Nephron (organoid): ENCODE results near the gene C2CD3.

Experiments
- H3K27ac Mint-ChIP-seq, 3 experiments: 2 replicates each; pipeline ENCODE4 v1.8.0; 2020; ENCODE audit warnings: mixed read lengths in 3 of 3, mild to moderate bottlenecking in 2 of 3, moderate library complexity in 1 of 3
- H3K27me3 Mint-ChIP-seq: 2 replicates; pipeline ENCODE4 v1.8.0; 2021; ENCODE audit warnings: low read depth, mild to moderate bottlenecking, moderate library complexity, mixed read lengths
- H3K36me3 Mint-ChIP-seq: 2 replicates; pipeline ENCODE4 v1.8.0; 2020; ENCODE audit warnings: low read depth, mixed read lengths
- H3K4me1 Mint-ChIP-seq: 2 replicates; pipeline ENCODE4 v1.8.0; 2020; ENCODE audit warnings: mixed read lengths
- H3K4me3 Mint-ChIP-seq, 3 experiments: 2 replicates each; pipeline ENCODE4 v1.8.0; 2020; ENCODE audit warnings: mild to moderate bottlenecking in 3 of 3, mixed read lengths in 3 of 3, moderate library complexity in 2 of 3
- H3K9me3 Mint-ChIP-seq: 2 replicates; pipeline ENCODE4 v1.8.0; 2020; ENCODE audit warnings: mixed read lengths
- TF ChIP-seq, protein P1 (sequence below), 3 experiments: fragments of 200-600 bp; sonication (generic); IDR thresholded peaks; one replicate each; pipeline ENCODE4 v1.5.0; 2021; ENCODE audit warnings: antibody characterized with exemption in 3 of 3; ENCODE audit not compliant: unreplicated experiment in 3 of 3

The C2CD3 gene, protein sequence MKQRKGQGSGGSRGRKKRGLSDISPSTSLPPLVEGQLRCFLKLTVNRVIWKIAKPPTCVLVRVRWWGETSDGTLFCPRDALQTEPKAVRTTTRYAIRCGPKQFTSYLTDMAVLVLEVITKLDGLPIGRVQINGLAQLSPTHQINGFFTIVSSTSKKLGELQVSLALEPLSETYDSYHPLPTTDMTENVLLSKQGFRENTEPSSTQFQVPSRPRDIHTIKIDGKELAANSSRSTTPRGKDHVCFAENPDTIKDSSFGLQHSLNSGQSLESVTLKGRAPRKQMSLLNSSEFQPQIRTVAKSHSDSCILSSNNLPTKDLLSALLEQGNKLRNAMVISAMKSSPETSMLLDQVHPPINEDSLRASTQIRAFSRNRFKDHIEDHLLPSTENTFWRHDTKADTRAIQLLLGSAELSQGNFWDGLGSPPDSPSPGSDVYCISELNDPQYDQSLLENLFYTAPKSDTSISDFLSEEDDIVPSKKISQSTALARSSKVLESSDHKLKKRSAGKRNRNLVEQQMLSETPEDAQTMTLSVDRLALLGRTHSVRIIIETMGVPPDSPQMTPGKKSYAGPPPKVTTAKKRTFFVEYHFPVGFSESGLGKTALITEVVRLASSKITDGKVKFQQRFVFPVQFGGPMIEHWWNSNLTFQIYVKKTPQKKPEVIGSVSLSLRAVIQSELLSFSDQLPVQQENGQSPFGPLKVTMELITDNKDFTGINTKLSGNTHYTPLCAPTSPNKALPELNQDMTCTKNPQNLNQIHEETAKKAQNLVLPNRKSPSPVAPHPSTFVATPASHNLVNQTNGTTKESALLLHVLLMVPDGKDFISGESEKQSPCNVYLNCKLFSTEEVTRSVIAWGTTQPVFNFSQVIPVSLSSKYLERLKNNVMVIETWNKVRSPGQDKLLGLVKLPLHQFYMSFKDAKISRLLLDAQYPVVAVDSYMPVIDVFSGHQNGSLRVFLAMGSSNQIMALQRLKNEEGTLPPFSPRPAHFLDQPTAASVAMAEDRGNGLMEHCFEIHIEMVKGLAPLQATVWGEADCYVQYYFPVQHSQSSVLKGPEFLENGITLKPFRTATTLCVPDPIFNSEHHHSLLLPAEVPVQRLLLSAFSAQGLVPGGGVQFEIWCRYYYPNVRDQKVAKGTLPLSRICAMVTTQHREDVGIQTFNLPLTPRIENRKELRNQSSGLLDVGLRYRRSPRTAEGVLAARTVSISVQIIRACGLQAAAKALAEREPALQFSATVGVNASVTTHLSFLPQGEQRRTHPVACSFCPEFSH (N-terminal part only)

GRCh38 chr11:74170694-74171629 is at the start of gene C2CD3, which contains the start of gene PPME1:
Gene C2CD3 (minus strand): TSS chr11:74171002. CDS start chr11:74170792, 210 bp downstream.
Gene PPME1 (plus strand): TSS chr11:74171289. CDS start chr11:74171422, 133 bp downstream.
- Mint-ChIP-seq H3K27me3 (no peaks in the 10 kb centered on the region), H3K9me3 (no peaks in the 10 kb centered on the region), H3K4me3 (no peak within 1 kb of the TSS), H3K4me1 (peaks cover 6% of the 10 kb centered on the region), H3K36me3 (peaks cover 11% of the 10 kb centered on the region), H3K27ac (no peak within 1 kb of the TSS)
- TF ChIP-seq, protein P1, sequence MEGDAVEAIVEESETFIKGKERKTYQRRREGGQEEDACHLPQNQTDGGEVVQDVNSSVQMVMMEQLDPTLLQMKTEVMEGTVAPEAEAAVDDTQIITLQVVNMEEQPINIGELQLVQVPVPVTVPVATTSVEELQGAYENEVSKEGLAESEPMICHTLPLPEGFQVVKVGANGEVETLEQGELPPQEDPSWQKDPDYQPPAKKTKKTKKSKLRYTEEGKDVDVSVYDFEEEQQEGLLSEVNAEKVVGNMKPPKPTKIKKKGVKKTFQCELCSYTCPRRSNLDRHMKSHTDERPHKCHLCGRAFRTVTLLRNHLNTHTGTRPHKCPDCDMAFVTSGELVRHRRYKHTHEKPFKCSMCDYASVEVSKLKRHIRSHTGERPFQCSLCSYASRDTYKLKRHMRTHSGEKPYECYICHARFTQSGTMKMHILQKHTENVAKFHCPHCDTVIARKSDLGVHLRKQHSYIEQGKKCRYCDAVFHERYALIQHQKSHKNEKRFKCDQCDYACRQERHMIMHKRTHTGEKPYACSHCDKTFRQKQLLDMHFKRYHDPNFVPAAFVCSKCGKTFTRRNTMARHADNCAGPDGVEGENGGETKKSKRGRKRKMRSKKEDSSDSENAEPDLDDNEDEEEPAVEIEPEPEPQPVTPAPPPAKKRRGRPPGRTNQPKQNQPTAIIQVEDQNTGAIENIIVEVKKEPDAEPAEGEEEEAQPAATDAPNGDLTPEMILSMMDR (IDR thresholded peaks at IDR 0.05; ENCODE audit: unreplicated experiment in 3 of 3): peak in 1 of 3 experiments; percentile 35

GRCh38 chr11:74220376-74220775 is 49.6 kb upstream of the C2CD3 start:
- no peaks in the 10 kb centered on the region for H3K4me1 Mint-ChIP-seq
- H3K36me3 Mint-ChIP-seq: peaks cover 44% of the 10 kb centered on the region
- TF ChIP-seq, protein P1 (IDR thresholded peaks at IDR 0.05; ENCODE audit: unreplicated experiment in 3 of 3): no peak
- peaks cover 17% of the 10 kb centered on the region for H3K9me3 Mint-ChIP-seq
- no peak overlapping the region for H3K4me3 Mint-ChIP-seq
- peak overlapping the region in 1 of 3 experiments; percentile 55 for H3K27ac Mint-ChIP-seq
- H3K27me3 Mint-ChIP-seq: no peaks in the 10 kb centered on the region

DNA sequence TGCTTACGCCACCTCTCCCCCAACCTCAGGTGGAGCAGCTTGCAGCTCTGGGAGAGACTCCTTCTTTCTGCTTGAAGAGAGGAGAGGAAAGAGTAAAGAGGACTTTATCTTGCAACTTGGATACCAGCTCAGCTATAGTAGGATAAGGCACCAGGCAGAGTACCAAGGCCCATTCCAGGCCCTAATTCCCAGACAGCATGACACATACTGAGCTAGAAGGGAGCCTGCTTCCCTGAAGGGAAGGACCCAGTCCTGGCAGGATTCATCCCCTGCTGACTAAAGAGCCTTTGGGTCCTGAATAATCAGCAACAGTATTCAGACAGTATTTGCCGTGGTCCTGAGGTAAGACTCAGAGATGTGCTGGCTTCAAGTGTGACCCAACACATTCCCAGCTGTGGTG is 41.7 kb upstream of the C2CD3 start:
- no peak overlapping the region for H3K27ac Mint-ChIP-seq
- H3K4me1 Mint-ChIP-seq: no peaks in the 10 kb centered on the region
- TF ChIP-seq, protein P1 (IDR thresholded peaks at IDR 0.05; ENCODE audit: unreplicated experiment in 3 of 3): no peak
- H3K9me3 Mint-ChIP-seq: peaks cover 19% of the 10 kb centered on the region
- peaks cover 82% of the 10 kb centered on the region for H3K36me3 Mint-ChIP-seq
- H3K27me3 Mint-ChIP-seq: no peaks in the 10 kb centered on the region
- no peak overlapping the region for H3K4me3 Mint-ChIP-seq

DNA sequence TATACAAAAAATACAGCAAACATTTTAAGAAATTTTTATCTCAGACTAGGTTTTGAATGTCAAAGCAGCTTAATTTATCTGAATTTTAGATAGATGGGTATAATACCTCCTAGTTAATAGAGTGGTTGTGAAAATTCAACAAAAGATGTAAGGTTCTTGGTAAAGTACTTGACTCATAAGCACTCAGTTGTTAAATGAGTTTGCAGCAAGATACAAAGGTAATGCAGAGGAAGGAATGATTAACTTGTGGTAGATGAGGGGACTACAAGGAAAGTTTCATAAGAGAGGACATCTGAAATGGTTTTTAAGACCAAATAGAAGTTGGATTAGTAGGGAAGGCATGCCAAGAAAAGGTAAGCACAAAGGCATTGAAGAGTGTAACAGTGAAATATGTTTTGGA is 37.7 kb upstream of the C2CD3 start:
- H3K27ac Mint-ChIP-seq: peak overlapping the region in 1 of 3 experiments; percentile 7
- TF ChIP-seq, protein P1 (IDR thresholded peaks at IDR 0.05; ENCODE audit: unreplicated experiment in 3 of 3): no peak
- H3K4me1 Mint-ChIP-seq: peaks cover 10% of the 10 kb centered on the region
- peaks cover 67% of the 10 kb centered on the region for H3K36me3 Mint-ChIP-seq
- H3K9me3 Mint-ChIP-seq: peaks cover 3% of the 10 kb centered on the region
- no peak overlapping the region for H3K4me3 Mint-ChIP-seq
- no peaks in the 10 kb centered on the region for H3K27me3 Mint-ChIP-seq

- TF ChIP-seq, protein P1 (IDR thresholded peaks at IDR 0.05; ENCODE audit: unreplicated experiment in 3 of 3): no peak
- H3K36me3 Mint-ChIP-seq: peaks cover 49% of the 10 kb centered on the region
- H3K4me1 Mint-ChIP-seq: peaks cover 14% of the 10 kb centered on the region
- H3K4me3 Mint-ChIP-seq: no peak overlapping the region
- H3K27ac Mint-ChIP-seq: no peak overlapping the region
- H3K9me3 Mint-ChIP-seq: no peaks in the 10 kb centered on the region
- H3K27me3 Mint-ChIP-seq: no peaks in the 10 kb centered on the region
These were observed 35.9 kb upstream of the C2CD3 start for GRCh38 chr11:74206746-74207145.
